Mucosa of rectum (tissue), 2 donors: ENCODE measurements around the gene MAGI1.

Experiments used
- H3K27ac ChIP-seq, 2 donors: one replicate each; pipeline ENCODE4 v1.7.0; 2013; ENCODE audit warnings: inconsistent platforms in 2 of 2, low read depth in 2 of 2, low read length in 2 of 2
- H3K27me3 ChIP-seq, 2 donors: one replicate each; pipeline ENCODE4 v1.7.0; 2013; ENCODE audit warnings: low read length in 2 of 2; ENCODE audit not compliant: control insufficient read depth in 2 of 2, insufficient read depth in 2 of 2
- H3K36me3 ChIP-seq, 2 donors: one replicate each; pipeline ENCODE4 v1.7.0; 2013; ENCODE audit warnings: low read length in 2 of 2; ENCODE audit not compliant: control insufficient read depth in 2 of 2, insufficient read depth in 2 of 2
- H3K4me1 ChIP-seq, 2 donors: one replicate each; pipeline ENCODE4 v1.7.0; 2013; ENCODE audit warnings: low read length in 2 of 2, mild to moderate bottlenecking in 1 of 2; ENCODE audit not compliant: control insufficient read depth in 2 of 2, insufficient read depth in 2 of 2
- H3K4me3 ChIP-seq, 2 donors: one replicate each; pipeline ENCODE4 v1.7.0; 2013; ENCODE audit warnings: low read length in 2 of 2
- H3K9ac ChIP-seq, 2 donors: one replicate each; pipeline ENCODE4 v1.7.0; 2013; ENCODE audit warnings: low read length in 2 of 2, low read depth in 1 of 2, mild to moderate bottlenecking in 1 of 2
- H3K9me3 ChIP-seq, 2 donors: one replicate each; pipeline ENCODE4 v1.7.0; 2013; ENCODE audit warnings: low read length in 2 of 2; ENCODE audit not compliant: control insufficient read depth in 2 of 2
- donor health status: healthy.
- donor health status: Normal muscosa, but diverticular disease.

The MAGI1 gene

DNA sequence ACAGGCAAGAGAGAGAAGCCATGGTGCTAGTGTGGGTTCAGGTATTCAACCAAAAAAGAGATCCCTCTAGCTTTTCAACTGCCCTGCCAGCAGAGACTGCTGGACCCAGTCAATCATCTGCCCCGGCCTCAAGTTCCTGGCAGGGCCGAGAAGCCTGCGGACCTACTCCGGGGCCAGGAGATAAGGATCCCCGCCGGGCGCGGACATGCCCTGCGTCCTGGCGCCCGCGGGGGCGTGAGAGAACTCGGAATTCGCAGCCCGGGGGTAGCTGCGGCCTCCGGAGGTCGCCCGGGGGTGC is 821 bp upstream of the MAGI1 start:
- H3K9ac ChIP-seq: peak overlapping the region; percentile 75 to 85
- no peaks in the 10 kb centered on the region for H3K27me3 ChIP-seq
- H3K4me3 ChIP-seq: peak overlapping the region; percentile 86 to 94
- H3K9me3 ChIP-seq: no peaks in the 10 kb centered on the region
- no peaks in the 10 kb centered on the region for H3K36me3 ChIP-seq
- peak overlapping the region; percentile 85 to 91 for H3K27ac ChIP-seq
- peaks cover 2 to 13% of the 10 kb centered on the region in 2 donors for H3K4me1 ChIP-seq

DNA sequence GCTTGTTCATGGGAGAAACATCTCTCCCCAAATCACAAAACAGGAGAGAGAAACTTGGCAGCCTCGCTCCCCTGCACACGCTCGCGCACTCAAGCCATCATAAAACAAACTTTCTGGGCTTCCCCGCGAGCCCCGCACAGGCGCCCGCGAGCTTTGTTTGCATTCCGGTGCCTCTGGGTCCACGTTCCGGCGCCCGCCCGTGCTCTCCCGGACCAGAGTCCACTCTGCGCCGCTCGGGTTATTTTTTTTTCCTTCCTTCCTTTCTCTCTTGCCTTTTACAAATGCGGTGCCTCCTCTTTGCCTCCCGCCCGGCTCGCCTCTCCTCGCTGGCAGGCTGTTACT is 363 bp downstream of the MAGI1 start:
- peak overlapping the region; percentile 80 to 91 for H3K9ac ChIP-seq
- peak overlapping the region; percentile 91 to 94 for H3K27ac ChIP-seq
- H3K4me1 ChIP-seq: peaks cover 2 to 13% of the 10 kb centered on the region in 2 donors
- peak overlapping the region; percentile 86 to 94 for H3K4me3 ChIP-seq
- H3K9me3 ChIP-seq: no peaks in the 10 kb centered on the region
- no peaks in the 10 kb centered on the region for H3K36me3 ChIP-seq
- H3K27me3 ChIP-seq: no peaks in the 10 kb centered on the region

DNA sequence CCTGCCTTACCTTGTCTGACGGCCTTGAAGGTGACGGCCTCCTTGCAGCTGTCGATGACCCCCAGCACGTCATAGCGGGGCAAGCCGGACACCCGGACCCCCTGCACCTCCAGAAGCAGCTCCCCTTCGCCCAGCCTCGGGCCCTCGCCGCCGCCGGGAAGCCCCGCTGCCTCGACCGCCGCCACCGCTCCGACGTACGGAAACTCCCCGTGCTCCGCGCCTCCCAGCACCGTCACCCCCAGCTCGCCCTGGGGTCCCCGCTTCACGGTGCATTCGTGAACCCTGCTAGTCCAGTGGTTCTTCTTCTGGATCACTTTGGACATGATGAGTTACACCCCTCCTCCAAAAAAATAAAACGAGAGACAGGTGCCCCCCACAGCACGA is 740 bp downstream of the MAGI1 start:
- peak overlapping the region; percentile 80 to 91 for H3K9ac ChIP-seq

GRCh38 chr3:66037330-66037985 is 1.3 kb downstream of the MAGI1 start:
- Histone ChIP-seq H3K9me3 (no peaks in the 10 kb centered on the region), H3K4me3 (peak overlapping the region; percentile 86 to 94), H3K9ac (peak overlapping the region; percentile 80 to 91), H3K27me3 (no peaks in the 10 kb centered on the region), H3K27ac (peak overlapping the region; percentile 91 to 94), H3K4me1 (peaks cover 2 to 13% of the 10 kb centered on the region in 2 donors), H3K36me3 (no peaks in the 10 kb centered on the region)

More for the DNA sequence above, 740 bp downstream of the MAGI1 start:
- Histone ChIP-seq H3K36me3 (no peaks in the 10 kb centered on the region), H3K4me3 (peak overlapping the region; percentile 86 to 94), H3K27ac (peak overlapping the region; percentile 91 to 94), H3K27me3 (no peaks in the 10 kb centered on the region), H3K4me1 (peaks cover 2 to 13% of the 10 kb centered on the region in 2 donors), H3K9me3 (no peaks in the 10 kb centered on the region)

DNA sequence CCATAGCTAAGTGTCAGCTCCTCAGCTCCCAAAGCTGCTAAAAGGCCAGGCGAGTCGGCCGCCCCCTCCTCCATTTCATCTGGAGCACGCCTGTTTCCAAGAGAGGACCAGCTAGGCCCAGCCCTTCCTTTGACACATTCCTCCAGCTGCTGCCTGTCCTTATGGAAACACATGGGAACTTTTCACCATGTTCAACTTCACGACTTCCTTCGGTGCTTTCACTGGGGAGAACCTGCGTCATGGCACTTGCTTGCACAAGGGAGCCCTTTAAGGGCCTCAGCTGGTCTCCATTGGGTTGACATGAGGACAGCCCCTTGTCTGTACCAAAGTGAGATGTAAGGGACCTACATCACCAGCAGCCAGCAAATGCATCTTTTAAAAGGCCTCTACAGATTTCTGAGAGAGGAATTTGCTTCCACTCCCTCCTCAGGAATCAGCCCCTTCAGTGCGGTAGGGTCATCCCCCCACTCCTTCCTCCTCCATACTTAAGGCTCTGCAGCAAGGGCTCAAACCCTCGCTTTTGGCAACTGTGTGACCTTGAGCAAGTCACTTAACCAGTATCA is 2.1 kb downstream of the MAGI1 start:
- Histone ChIP-seq H3K27me3 (no peaks in the 10 kb centered on the region), H3K36me3 (no peaks in the 10 kb centered on the region)

GRCh38 chr3:66035763-66036477 is 2.8 kb downstream of the MAGI1 start:
- Histone ChIP-seq H3K9me3 (no peaks in the 10 kb centered on the region), H3K4me1 (peaks cover 2 to 13% of the 10 kb centered on the region in 2 donors), H3K4me3 (peak overlapping the region in 1 of 2 donors; percentile 94), H3K9ac (peak overlapping the region in 1 of 2 donors; percentile 2), H3K27me3 (no peaks in the 10 kb centered on the region), H3K36me3 (no peaks in the 10 kb centered on the region), H3K27ac (no peak overlapping the region)

More for the DNA sequence above, 2.1 kb downstream of the MAGI1 start:
- no peaks in the 10 kb centered on the region for H3K9me3 ChIP-seq
- peak overlapping the region in 1 of 2 donors; percentile 91 for H3K9ac ChIP-seq
- peaks cover 2 to 13% of the 10 kb centered on the region in 2 donors for H3K4me1 ChIP-seq
- H3K27ac ChIP-seq: peak overlapping the region in 1 of 2 donors; percentile 94
- H3K4me3 ChIP-seq: peak overlapping the region; percentile 86 to 94

DNA sequence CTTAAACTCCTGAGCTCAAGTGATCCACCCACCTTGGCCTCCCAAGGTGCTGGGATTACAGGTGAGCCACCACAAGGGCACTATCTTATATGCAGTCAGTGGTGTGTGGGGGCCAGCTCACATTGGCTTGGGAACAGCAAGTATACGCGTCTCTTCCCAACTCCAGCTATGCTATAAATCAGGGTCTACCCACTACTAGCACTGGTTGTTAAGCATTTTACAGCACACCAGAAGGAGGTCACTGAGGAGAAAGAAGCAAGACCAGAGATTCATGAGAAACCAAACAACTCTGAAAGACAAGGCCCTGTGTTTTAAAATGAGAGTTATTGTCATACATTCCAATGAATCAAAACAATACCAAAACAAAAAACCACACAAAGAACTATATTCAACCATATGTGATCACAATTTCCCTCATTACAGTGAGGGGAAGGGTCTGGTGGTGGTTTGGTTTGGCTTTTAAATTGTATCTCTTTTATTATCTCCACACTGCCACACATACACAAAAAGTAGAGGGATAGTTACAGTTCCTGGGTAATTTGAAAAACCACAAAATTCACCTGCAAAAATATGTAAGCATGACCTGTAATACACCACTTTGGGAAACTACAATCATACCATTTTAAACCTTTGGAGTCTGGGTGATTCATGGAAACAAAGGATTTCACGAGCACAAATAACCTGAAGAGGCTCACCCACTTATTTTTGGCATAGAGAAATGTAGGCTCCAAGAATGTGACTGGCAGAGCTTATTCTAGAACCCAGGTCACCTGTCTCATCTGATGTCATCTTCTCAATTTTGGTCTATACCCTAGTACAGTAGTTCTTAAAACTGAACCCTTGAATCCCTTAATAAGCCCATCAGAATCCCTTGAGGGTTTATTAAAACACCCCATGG is 5.2 kb downstream of the MAGI1 start:
- peaks cover 2 to 24% of the 10 kb centered on the region in 2 donors for H3K4me1 ChIP-seq
- no peak overlapping the region for H3K27ac ChIP-seq
- no peak overlapping the region for H3K4me3 ChIP-seq
- H3K9me3 ChIP-seq: no peaks in the 10 kb centered on the region
- no peak overlapping the region for H3K9ac ChIP-seq
- H3K36me3 ChIP-seq: no peaks in the 10 kb centered on the region
- no peaks in the 10 kb centered on the region for H3K27me3 ChIP-seq

- no peak overlapping the region for H3K4me3 ChIP-seq
- no peak overlapping the region for H3K9ac ChIP-seq
- no peaks in the 10 kb centered on the region for H3K36me3 ChIP-seq
- H3K9me3 ChIP-seq: no peaks in the 10 kb centered on the region
- peaks cover 0 to 14% of the 10 kb centered on the region in 2 donors for H3K4me1 ChIP-seq
- H3K27me3 ChIP-seq: no peaks in the 10 kb centered on the region
- no peak overlapping the region for H3K27ac ChIP-seq
Measured at GRCh38 chr3:66031102-66031698, 7.5 kb downstream of the MAGI1 start.

- Histone ChIP-seq H3K9ac (no peak overlapping the region), H3K36me3 (no peaks in the 10 kb centered on the region), H3K9me3 (no peaks in the 10 kb centered on the region), H3K27ac (peak overlapping the region; percentile 42 to 50), H3K4me3 (peak overlapping the region in 1 of 2 donors; percentile 3), H3K4me1 (peaks cover 0 to 13% of the 10 kb centered on the region in 2 donors), H3K27me3 (no peaks in the 10 kb centered on the region)
Measured at GRCh38 chr3:66029443-66029842, 9.3 kb downstream of the MAGI1 start.
